ENCODE data around the gene CA5B.

DNA sequence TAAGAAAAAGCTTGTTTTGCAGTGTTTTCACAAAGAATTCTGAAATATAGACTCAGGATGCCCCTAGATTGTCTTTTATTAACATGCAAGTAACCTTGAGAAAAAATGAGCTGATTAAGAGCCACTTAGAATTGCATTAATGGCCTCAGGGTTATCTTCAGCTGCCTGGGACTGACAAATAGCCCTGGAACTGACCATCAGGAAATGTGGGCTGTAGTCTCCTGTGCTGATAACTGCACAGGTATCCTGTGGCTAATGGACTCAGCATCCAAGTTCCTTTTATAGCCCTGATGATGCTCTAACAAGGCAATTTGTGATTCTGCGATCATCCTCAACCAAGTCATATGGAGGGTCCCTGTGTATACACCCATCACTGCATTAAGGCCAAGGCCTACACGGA is 17.0 kb downstream of the CA5B start:
- TF ChIP-seq CTCF (conservative IDR thresholded peaks at IDR 0.05 in 1 of 2, IDR thresholded peaks at IDR 0.05 in 1 of 2; ENCODE audit: low read depth in 1 of 2, low read length in 2 of 2) (no peak), EZH2 (IDR thresholded peaks at IDR 0.05; ENCODE audit: low read length, missing control alignments) (no peak)
